Cardiac muscle cell (in vitro differentiated cells and primary cell): ENCODE results near the gene STX7. TPM values are rescaled to one million over a fixed set of nuclear protein-coding genes. Genes with fewer than 3 reads are reported as not detected.
A peak's percentile ranks its signal among the peaks of the same experiment; 100 is the strongest.

Experiments
- DNase-seq, 2 donors: peaks; one replicate each; pipeline versions ENCODE4 v3.0.0 to v3.0.0-alpha.2; 2010 to 2017; ENCODE audit warnings: low read depth in 1 of 2, low spot score in 1 of 2
- H3K27ac ChIP-seq: fragments of 200-600 bp; sonication (generic); 2 replicates; pipeline ENCODE4 v1.5.1; 2016
- H3K27me3 ChIP-seq: fragments of 200-600 bp; sonication (generic); 2 replicates; pipeline ENCODE4 v1.6.0; 2016; ENCODE audit warnings: control low read depth
- H3K36me3 ChIP-seq: fragments of 200-600 bp; sonication (generic); 2 replicates; pipeline ENCODE4 v1.5.1; 2016; ENCODE audit warnings: control low read depth
- H3K4me1 ChIP-seq: fragments of 200-600 bp; sonication (generic); 2 replicates; pipeline ENCODE4 v1.8.1; 2017; ENCODE audit warnings: low read depth, mild to moderate bottlenecking, mixed run types
- H3K4me3 ChIP-seq: fragments of 200-600 bp; sonication (generic); 2 replicates; pipeline ENCODE4 v1.5.1; 2016; ENCODE audit warnings: mild to moderate bottlenecking
- H3K9me3 ChIP-seq: fragments of 200-600 bp; sonication (generic); 2 replicates; pipeline ENCODE4 v1.5.1; 2017; ENCODE audit warnings: low read depth, mild to moderate bottlenecking, control low read depth
- CTCF ChIP-seq: IDR thresholded peaks from 2 replicates; pipeline ENCODE4 v1.5.1; 2012; ENCODE audit warnings: low read depth, mild to moderate bottlenecking, low read length
- polyA plus RNA-seq: library from polyadenylated mRNA; unstranded; fragments of >200 nt; fragmentation: Nextera tagmentation; extraction: Ambion mirVana; gene quantifications from 2 replicates; pipeline ENCODE4 v1.2.1, GENCODE V29; 2016
- total RNA-seq: library from RNA; depleted of rRNA; stranded (reverse); fragments of >200 nt; gene quantifications from 2 replicates; pipeline ENCODE4 v1.2.3, GENCODE V29; 2016

Gene STX7
- total and polyA plus RNA-seq, 2 experiments from 2014 or later = 28.6 to 37.2 TPM

DNA sequence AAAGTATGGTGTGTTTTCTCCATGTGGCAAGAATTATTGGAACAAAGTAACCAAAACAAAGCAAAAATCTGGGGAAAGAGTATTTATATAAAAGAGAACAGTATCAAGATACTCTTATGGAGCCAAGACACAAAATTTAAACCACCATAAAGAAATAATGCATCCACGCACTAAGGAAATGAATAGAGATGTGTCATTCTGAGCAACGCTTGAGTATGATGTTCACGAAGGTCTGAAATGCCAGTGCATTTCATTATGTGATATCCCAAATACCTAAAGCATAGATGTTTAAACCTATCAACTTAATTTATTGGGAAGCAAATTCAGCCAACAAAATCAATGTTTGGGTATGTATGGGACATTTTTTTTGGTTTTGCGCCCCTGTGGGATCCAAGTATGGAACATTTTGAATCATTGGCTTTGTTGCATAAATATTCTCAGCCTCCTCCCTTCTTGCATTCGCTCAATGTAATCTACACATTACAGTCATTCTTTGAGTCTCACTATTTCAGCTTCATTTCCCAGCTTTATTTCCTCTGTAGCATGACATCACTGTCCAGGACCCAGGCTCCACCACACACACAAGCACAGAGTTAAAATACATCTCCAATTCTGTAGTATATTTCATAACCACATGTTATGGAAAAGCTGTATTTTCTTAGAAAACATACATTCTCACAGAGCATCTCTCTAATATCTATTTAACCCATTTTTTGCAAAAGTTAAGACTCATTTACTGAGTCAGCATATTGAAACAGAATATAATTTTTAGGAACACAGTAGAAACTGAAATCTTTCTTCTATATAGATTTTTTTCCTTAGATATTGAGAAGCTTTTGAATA, 100.0 kb downstream of the STX7 start:
- Histone ChIP-seq H3K27me3 (no peaks in the 10 kb centered on the region), H3K36me3 (no peaks in the 10 kb centered on the region), H3K4me3 (no peak overlapping the region), H3K27ac (no peak overlapping the region), H3K4me1 (no peaks in the 10 kb centered on the region), H3K9me3 (no peaks in the 10 kb centered on the region)
- peak in 1 of 2 donors; percentile 36 for DNase-seq
- no peak for TF ChIP-seq CTCF

DNA sequence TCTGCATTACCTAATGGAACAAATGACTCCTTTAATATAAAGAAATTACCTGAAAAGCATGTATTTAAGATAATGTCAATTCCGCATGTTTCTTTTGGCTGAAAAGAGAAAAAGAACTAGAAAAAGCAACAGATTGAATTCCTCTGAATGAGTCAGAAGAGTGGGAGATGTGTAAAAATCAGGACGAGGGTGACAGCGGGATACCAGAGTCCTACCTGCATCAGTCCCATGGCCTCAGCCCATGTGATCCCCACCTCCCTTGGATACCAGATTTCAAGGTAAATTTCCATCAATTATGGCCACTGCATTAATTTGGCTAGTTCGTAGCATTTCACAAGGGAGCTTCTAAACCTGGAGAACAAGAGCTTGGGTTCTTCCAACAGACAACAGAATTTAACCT, 101.6 kb downstream of the STX7 start:
- Histone ChIP-seq H3K4me3 (no peak overlapping the region), H3K4me1 (no peaks in the 10 kb centered on the region), H3K36me3 (no peaks in the 10 kb centered on the region), H3K27me3 (no peaks in the 10 kb centered on the region), H3K9me3 (no peaks in the 10 kb centered on the region), H3K27ac (no peak overlapping the region)
- DNase-seq = no peak
- no peak for TF ChIP-seq CTCF

DNA sequence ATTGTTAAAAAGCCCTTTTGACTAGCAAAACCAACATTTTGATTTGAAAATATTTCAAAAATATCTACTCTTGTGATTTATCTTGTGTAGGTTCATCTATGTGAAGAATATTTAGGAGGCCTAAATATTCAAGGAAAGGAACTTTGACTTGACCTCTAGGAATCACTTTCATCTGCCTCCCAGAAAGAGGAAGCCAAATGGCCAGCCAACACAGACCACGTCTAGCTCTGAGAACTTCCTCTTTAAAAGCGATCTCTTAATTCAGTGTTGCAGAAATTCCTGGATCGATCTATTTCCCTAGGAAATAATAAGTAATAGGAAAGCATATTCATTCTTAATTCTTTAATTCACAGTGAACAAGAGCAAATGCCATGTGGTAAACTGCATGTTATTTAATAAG, 102.1 kb downstream of the STX7 start:
- H3K4me3 ChIP-seq = no peak overlapping the region
- DNase-seq = no peak
- H3K27ac ChIP-seq = no peak overlapping the region
- H3K27me3 ChIP-seq = no peaks in the 10 kb centered on the region
- no peaks in the 10 kb centered on the region for H3K36me3 ChIP-seq
- no peaks in the 10 kb centered on the region for H3K4me1 ChIP-seq
- no peak for TF ChIP-seq CTCF
- H3K9me3 ChIP-seq = no peaks in the 10 kb centered on the region

- peaks cover 37% of the 10 kb centered on the region for H3K27me3 ChIP-seq
- H3K36me3 ChIP-seq = no peaks in the 10 kb centered on the region
- DNase-seq = no peak
- no peak overlapping the region for H3K27ac ChIP-seq
- TF ChIP-seq CTCF = no peak
- H3K9me3 ChIP-seq = no peaks in the 10 kb centered on the region
- H3K4me3 ChIP-seq = no peak overlapping the region
- H3K4me1 ChIP-seq = no peaks in the 10 kb centered on the region
Observed at GRCh38 chr6:132405143-132405915, 107.6 kb downstream of the STX7 start.

GRCh38 chr6:132404736-132405135, 108.2 kb downstream of the STX7 start:
- no peak for TF ChIP-seq CTCF
- no peak for DNase-seq
- peaks cover 43% of the 10 kb centered on the region for H3K27me3 ChIP-seq

More at GRCh38 chr6:132404736-132405135, 108.2 kb downstream of the STX7 start:
- no peak overlapping the region for H3K27ac ChIP-seq
- no peaks in the 10 kb centered on the region for H3K9me3 ChIP-seq
- no peaks in the 10 kb centered on the region for H3K4me1 ChIP-seq
- no peak overlapping the region for H3K4me3 ChIP-seq
- H3K36me3 ChIP-seq = no peaks in the 10 kb centered on the region
